GM19025 (cell line): ENCODE measurements around the gene ALG3.

Experiments used
- ATAC-seq: cut with Tn5 transposase; IDR thresholded peaks from one replicate; pipeline ENCODE4 v1.9.1; 2021; ENCODE audit warnings: mild to moderate bottlenecking, low read depth, moderate library complexity; ENCODE audit not compliant: unreplicated experiment

The ALG3 gene

GRCh38 chr3:184260724-184261269, 12.0 kb upstream of the ALG3 start:
- ATAC-seq = no peak

GRCh38 chr3:184259878-184260723, 11.3 kb upstream of the ALG3 start:
- ATAC-seq = no peak

GRCh38 chr3:184259396-184259877, 10.7 kb upstream of the ALG3 start:
- no peak for ATAC-seq

- ATAC-seq = no peak
These were observed 10.2 kb upstream of the ALG3 start for GRCh38 chr3:184258926-184259325.

- no peak for ATAC-seq
These were observed 8.5 kb upstream of the ALG3 start for GRCh38 chr3:184257083-184257915.

- ATAC-seq = no peak
These were observed 6.7 kb upstream of the ALG3 start for GRCh38 chr3:184255291-184256039.

GRCh38 chr3:184250167-184250828, 1.5 kb upstream of the ALG3 start:
- ATAC-seq = peak; percentile 47

GRCh38 chr3:184249412-184250166, 827 bp upstream of the ALG3 start, which contains the start of gene EEF1AKMT4:
EEF1AKMT4 (plus strand) TSS chr3:184249672; CDS start chr3:184249695, 23 bp downstream.
- ATAC-seq = peak; percentile 91

- no peak for ATAC-seq
These were observed 6.5 kb downstream of the ALG3 start for GRCh38 chr3:184242297-184242685.

GRCh38 chr3:184241447-184242296, 7.1 kb downstream of the ALG3 start:
- ATAC-seq = no peak

- ATAC-seq = no peak
These were observed 7.7 kb downstream of the ALG3 start for GRCh38 chr3:184241141-184241446.

GRCh38 chr3:184240384-184241140, 8.2 kb downstream of the ALG3 start:
- no peak for ATAC-seq

- ATAC-seq = no peak
These were observed 9.1 kb downstream of the ALG3 start for GRCh38 chr3:184239708-184240107.

GRCh38 chr3:184239221-184239620, 9.5 kb downstream of the ALG3 start:
- ATAC-seq = no peak

- ATAC-seq = no peak
These were observed 10.4 kb downstream of the ALG3 start for GRCh38 chr3:184238246-184238818.

GRCh38 chr3:184237807-184238206, 11.0 kb downstream of the ALG3 start:
- no peak for ATAC-seq

GRCh38 chr3:184237211-184237610, 11.6 kb downstream of the ALG3 start:
- no peak for ATAC-seq
